ENCODE results near the gene KRT10.

GRCh38 chr17:40871316-40871715 is 48.9 kb upstream of the KRT10 start:
- TF ChIP-seq EZH2phosphoT487 (IDR thresholded peaks at IDR 0.05; ENCODE audit: borderline replicate concordance, low read depth, low read length) = no peak
- TF ChIP-seq CTCF (conservative IDR thresholded peaks at IDR 0.05; ENCODE audit: low read length) = no peak
